ENCODE measurements around the gene PHKG1. TPM values are rescaled to one million over a fixed set of nuclear protein-coding genes. Genes with fewer than 3 reads are reported as not detected.

Gene PHKG1
- total and polyA plus RNA-seq, 2 of the 4 experiments (the other 2 are of a cell fraction): 0.62 to 0.72 TPM

GRCh38 chr7:56083150-56083785, 9.5 kb downstream of the PHKG1 start (continued):
- TF ChIP-seq MXI1 (IDR thresholded peaks at IDR 0.05; ENCODE audit: borderline replicate concordance, low read depth, low read length): no peak

GRCh38 chr7:56081626-56082340, 11.0 kb downstream of the PHKG1 start:
- Histone ChIP-seq H4K5ac (ENCODE audit: low read depth, low read length) (no peak overlapping the region), H4K20me1 (ENCODE audit: insufficient read depth, low read length) (no peaks in the 10 kb centered on the region), H2AFZ (replicated peaks; ENCODE audit: low read length, poor library complexity) (no peak overlapping the region), H3K4me2 (ENCODE audit: low read depth, low read length) (no peak overlapping the region), H3K56ac (ENCODE audit: extremely low read depth, insufficient read depth, low read length) (no peak overlapping the region), H2BK120ac (ENCODE audit: low read depth, low read length) (no peak overlapping the region), H3K27ac (ENCODE audit: insufficient read depth, low read length) (no peak overlapping the region), H3K79me1 (ENCODE audit: low read depth in 1 of 2, low read length in 2 of 2) (0 out of 4 replicates have a peak, but pooled peaks cover 0 to 3% of the 10 kb centered on the region in 2 experiments), H4K91ac (ENCODE audit: insufficient read depth, low read depth, low read length) (no peak overlapping the region), H3K9me3 (ENCODE audit: control insufficient read depth, insufficient read depth, low read length) (no peaks in the 10 kb centered on the region), H3K4me3 (ENCODE audit: insufficient read depth, low read depth, low read length) (no peak overlapping the region), H3K36me3 (ENCODE audit: control insufficient read depth, insufficient read depth, low read length) (peaks cover 23% of the 10 kb centered on the region; the same call in 1 of the 2 replicates), H3K9me1 (ENCODE audit: insufficient read depth, low read length) (0 out of 2 replicates have a peak, but pooled peaks cover 3% of the 10 kb centered on the region), H3K27me3 (ENCODE audit: control insufficient read depth, insufficient read depth, low read length) (no peaks in the 10 kb centered on the region), H2AK5ac (ENCODE audit: low read depth, low read length) (no peak overlapping the region), H4K8ac (ENCODE audit: low read depth in 2 of 2, low read length in 2 of 2) (no peak overlapping the region), H2AK9ac (replicated peaks; ENCODE audit: low read depth, low read length, poor library complexity) (no peak overlapping the region), H3K9ac (ENCODE audit: low read depth, low read length) (no peak overlapping the region), H3K4me1 (ENCODE audit: control insufficient read depth, insufficient read depth, low read length) (peaks cover 7% of the 10 kb centered on the region), H3K4ac (ENCODE audit: low read depth, low read length) (no peak overlapping the region), H2BK20ac (ENCODE audit: low read depth, low read length) (no peak overlapping the region), H2BK5ac (ENCODE audit: low read depth, low read length, poor library complexity, severe bottlenecking) (no peak overlapping the region), H3K23ac (ENCODE audit: low read depth, low read length) (no peak overlapping the region), H2BK15ac (ENCODE audit: low read depth, low read length) (no peak overlapping the region), H3K18ac (ENCODE audit: low read depth, low read length) (no peak overlapping the region), H3K14ac (replicated peaks; ENCODE audit: low read depth, low read length) (no peak overlapping the region)
- CTCF ChIA-PET: no interaction called here
- DNase-seq (no peak), ATAC-seq (ENCODE audit: low read depth) (no peak)
- POLR2A ChIA-PET (ENCODE audit: unreplicated experiment): no interaction called here
- in situ Hi-C loops (cut with MboI; ENCODE audit: low sequenced_read_pairs) (loop anchor here (25.0 kb wide), 2 partner anchors 794 to 1319 kb away; partner anchors contain the start of gene SEC61G), intact Hi-C loops (cut with micrococcal nuclease) (no loop called here), dilution Hi-C loops (cut with HindIII; ENCODE audit: low sequenced_read_pairs, unreplicated experiment) (no loop called here)
- BruUV-seq (replicated peaks): no TSS peak
- 95% methylated on average over 25 of the region's 29 CpGs; no CpG with 5 or more reads in 1 of the 2 experiments for WGBS, 2 experiments (ENCODE audit: extremely low coverage in 2 of 2, insufficient read length in 1 of 2)
- TF ChIP-seq POLR2A (IDR thresholded peaks at IDR 0.05; ENCODE audit: low read depth, low read length) (no peak), MXI1 (IDR thresholded peaks at IDR 0.05; ENCODE audit: borderline replicate concordance, low read depth, low read length) (no peak), USF2 (IDR thresholded peaks at IDR 0.05; ENCODE audit: low read depth, low read length) (no peak)
